ENCODE results near the gene MTPN.

Gene MTPN

DNA sequence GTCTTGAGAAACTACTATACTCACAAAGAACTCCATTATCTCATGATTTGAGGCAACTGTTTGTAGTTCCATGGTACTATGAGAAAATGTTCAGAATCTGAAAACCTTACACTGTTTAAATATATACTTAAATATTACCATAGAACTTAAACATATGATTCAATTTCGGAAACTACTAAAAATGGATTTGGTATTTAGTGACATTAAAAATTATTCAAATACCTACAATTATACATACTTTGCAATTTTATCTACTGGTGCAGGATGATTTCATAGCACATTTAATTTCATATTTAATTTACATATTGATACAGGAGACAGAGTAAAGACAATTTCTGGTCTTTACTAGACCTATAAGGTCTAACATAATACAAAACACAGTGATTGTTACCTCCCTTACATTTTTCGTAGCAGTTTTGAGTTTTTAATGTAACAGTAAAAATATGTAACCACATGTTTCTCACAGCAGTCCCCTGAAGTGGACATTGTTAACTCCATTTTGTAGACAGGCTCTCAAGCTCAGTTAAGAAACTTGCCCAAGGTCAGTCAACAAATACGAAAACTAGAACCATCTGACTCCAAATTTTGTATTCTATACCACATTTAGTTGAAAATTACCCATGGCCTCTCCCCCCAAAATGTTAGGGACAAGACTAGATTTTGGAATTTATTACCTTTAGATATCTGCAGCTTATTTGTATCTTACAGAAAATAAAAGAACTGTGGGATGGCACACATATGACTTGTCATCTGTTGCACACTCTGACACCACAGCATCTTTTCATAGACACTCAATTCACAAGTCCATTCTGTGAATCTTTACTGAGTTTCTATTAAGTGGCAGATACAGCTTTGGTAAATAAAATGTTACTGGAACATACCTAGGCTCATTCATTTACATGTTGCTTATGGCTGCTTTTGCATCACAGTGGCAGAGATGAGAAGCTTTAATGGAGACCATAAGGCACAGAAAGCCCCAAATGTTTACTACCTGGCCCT lies 36.8 kb downstream of the MTPN start:
- Histone ChIP-seq H3K27me3 (ENCODE audit: control insufficient read depth, insufficient read depth, low read length, poor library complexity, severe bottlenecking) (no peaks in the 10 kb centered on the region), H3K4me1 (ENCODE audit: control insufficient read depth, insufficient read depth, low read length) (peaks cover 3% of the 10 kb centered on the region), H3K36me3 (ENCODE audit: control insufficient read depth, insufficient read depth, low read length) (no peaks in the 10 kb centered on the region), H3K4me3 (ENCODE audit: insufficient read depth, low read depth, low read length) (no peak overlapping the region), H3K27ac (ENCODE audit: insufficient read depth, low read depth, low read length, poor library complexity, severe bottlenecking) (no peak overlapping the region), H3K9me3 (ENCODE audit: control insufficient read depth, low read length) (no peaks in the 10 kb centered on the region)
- WGBS, 2 experiments, result 93 to 100% methylated on average over 2 of the region's 3 CpGs

DNA sequence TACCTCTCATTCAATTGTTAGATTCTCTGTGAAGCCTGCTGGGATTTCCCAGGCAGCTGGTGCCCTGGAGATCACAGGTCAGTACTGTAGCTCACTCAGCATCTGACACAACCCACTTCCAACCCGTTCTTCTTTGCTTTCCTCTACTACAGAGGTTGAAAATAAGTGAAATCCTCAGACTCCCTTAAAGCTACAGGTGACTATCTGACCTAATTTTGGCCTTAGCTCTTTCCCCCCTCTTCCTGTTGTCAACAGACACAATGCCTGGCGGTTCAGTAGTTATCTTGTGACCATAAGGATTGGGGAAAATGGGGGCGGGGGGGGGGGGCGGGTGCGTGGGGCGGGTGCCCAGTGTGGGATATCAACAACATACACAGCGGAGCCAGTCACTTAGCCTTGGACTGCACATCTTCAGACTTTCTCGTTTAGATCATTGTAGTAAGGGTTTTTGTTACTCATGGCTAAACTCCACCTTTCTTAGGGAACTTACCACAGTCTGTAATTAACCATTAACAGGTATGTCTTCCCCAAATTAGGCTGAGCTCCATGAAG lies 37.8 kb downstream of the MTPN start:
- Histone ChIP-seq H3K4me1 (ENCODE audit: control insufficient read depth, insufficient read depth, low read length) (peaks cover 3% of the 10 kb centered on the region), H3K9me3 (ENCODE audit: control insufficient read depth, low read length) (no peaks in the 10 kb centered on the region), H3K36me3 (ENCODE audit: control insufficient read depth, insufficient read depth, low read length) (no peaks in the 10 kb centered on the region), H3K4me3 (ENCODE audit: insufficient read depth, low read depth, low read length) (no peak overlapping the region), H3K27me3 (ENCODE audit: control insufficient read depth, insufficient read depth, low read length, poor library complexity, severe bottlenecking) (no peaks in the 10 kb centered on the region), H3K27ac (ENCODE audit: insufficient read depth, low read depth, low read length, poor library complexity, severe bottlenecking) (no peak overlapping the region)
- 42 to 78% methylated on average over 2 to 7 of the region's 8 CpGs for WGBS, 2 experiments

DNA sequence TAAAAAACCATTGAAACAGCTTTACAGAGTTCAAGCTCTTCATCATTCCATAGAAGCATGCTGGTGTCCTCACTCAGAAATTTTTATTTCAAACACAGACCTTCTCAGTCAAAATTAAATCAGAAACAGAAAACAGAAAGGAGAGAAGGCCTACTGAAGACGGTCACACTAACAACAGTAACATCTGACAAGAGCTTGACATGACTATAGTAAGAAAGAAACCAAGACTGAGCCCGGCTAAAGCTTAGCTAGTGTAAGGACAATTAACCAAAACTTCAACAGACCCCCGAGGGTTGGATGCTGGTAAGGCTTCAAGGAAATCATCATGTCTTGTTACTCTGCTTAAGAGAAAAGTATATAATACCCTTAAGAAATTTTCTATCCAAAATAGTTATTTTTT lies 38.6 kb downstream of the MTPN start:
- Histone ChIP-seq H3K4me1 (ENCODE audit: control insufficient read depth, insufficient read depth, low read length) (peaks cover 3% of the 10 kb centered on the region), H3K4me3 (ENCODE audit: insufficient read depth, low read depth, low read length) (no peak overlapping the region), H3K9me3 (ENCODE audit: control insufficient read depth, low read length) (no peaks in the 10 kb centered on the region), H3K27ac (ENCODE audit: insufficient read depth, low read depth, low read length, poor library complexity, severe bottlenecking) (no peak overlapping the region), H3K27me3 (ENCODE audit: control insufficient read depth, insufficient read depth, low read length, poor library complexity, severe bottlenecking) (no peaks in the 10 kb centered on the region), H3K36me3 (ENCODE audit: control insufficient read depth, insufficient read depth, low read length) (no peaks in the 10 kb centered on the region)
- 71 to 81% methylated on average over 1 to 3 of the region's 3 CpGs for WGBS, 2 experiments

DNA sequence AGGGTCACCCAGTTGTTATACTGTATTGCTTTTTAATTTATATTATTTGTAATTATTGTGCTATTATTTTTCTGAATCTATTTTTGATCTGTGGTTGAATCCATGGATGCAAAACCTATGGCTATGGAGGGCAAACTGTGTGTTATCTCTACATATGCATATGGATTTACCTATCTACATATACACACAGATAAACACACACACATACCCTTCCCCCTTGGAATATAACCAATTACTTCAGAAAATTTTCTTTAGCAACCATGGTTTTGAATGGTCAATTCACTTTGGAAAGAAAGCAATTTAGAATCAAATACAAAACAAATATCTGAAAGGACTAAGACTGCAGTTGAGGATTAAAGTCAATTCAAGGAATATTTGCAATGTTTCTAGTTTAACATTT lies 39.1 kb downstream of the MTPN start:
- Histone ChIP-seq H3K4me3 (ENCODE audit: insufficient read depth, low read depth, low read length) (no peak overlapping the region), H3K27ac (ENCODE audit: insufficient read depth, low read depth, low read length, poor library complexity, severe bottlenecking) (no peak overlapping the region), H3K4me1 (ENCODE audit: control insufficient read depth, insufficient read depth, low read length) (peaks cover 3% of the 10 kb centered on the region), H3K27me3 (ENCODE audit: control insufficient read depth, insufficient read depth, low read length, poor library complexity, severe bottlenecking) (no peaks in the 10 kb centered on the region), H3K9me3 (ENCODE audit: control insufficient read depth, low read length) (no peaks in the 10 kb centered on the region), H3K36me3 (ENCODE audit: control insufficient read depth, insufficient read depth, low read length) (no peaks in the 10 kb centered on the region)

DNA sequence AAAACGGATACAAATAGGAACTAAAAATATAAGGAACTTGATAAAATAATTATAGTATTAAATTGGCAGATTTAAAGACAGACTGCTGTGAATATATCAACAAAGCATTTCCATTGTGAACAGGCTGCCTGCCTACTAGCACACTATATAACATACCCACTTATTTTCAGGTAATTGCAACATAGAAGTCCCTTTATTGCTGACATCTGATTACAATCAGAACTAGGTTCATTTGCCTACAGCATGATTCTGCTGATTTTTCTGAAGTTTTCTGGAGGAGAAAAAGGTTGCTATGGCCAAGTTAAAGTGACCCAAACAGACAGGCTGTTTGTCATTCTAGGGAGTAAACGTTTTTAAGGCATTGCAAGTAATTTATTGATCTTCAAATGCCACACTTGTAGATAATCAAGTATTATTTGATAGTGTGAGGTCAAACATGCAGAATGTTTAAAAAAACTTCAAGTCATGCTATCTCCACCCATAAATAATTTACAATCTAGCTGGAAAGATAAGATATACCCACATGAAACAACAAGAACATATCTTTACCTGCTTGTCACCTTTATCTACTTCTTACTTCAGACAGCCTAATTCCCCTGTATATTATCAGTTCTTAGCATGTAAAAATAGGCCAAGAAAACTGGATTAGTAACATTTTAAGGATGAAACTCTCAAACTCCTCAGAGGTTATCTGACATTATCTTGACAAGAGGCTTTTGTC lies 40.5 kb downstream of the MTPN start:
- Histone ChIP-seq H3K36me3 (ENCODE audit: control insufficient read depth, insufficient read depth, low read length) (no peaks in the 10 kb centered on the region), H3K4me1 (ENCODE audit: control insufficient read depth, insufficient read depth, low read length) (peaks cover 3% of the 10 kb centered on the region), H3K9me3 (ENCODE audit: control insufficient read depth, low read length) (no peaks in the 10 kb centered on the region), H3K27me3 (ENCODE audit: control insufficient read depth, insufficient read depth, low read length, poor library complexity, severe bottlenecking) (no peaks in the 10 kb centered on the region), H3K4me3 (ENCODE audit: insufficient read depth, low read depth, low read length) (no peak overlapping the region), H3K27ac (ENCODE audit: insufficient read depth, low read depth, low read length, poor library complexity, severe bottlenecking) (no peak overlapping the region)
- WGBS, 2 experiments, result 100% methylated on average over 1 of the region's 2 CpGs; no CpG with 5 or more reads in 1 of the 2 experiments

DNA sequence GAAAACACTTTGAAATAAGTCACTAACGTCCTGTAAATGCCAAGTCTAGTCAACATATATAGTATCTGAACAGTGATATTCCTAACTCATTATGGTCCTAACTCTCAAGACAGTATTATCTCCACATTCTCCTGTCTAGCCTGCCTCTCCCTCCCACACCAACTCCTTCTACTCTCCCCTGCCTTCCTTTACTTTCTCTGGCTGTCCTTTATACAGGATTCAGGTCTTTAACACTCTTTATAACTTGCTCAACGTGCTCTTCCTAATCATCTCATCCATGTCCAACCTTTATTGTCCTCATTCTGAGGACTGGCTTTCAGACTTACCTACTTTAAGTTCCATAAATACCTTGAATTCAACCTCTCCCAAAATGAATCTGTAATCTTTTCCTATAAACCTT lies 42.5 kb downstream of the MTPN start:
- Histone ChIP-seq H3K4me3 (ENCODE audit: insufficient read depth, low read depth, low read length) (no peak overlapping the region), H3K9me3 (ENCODE audit: control insufficient read depth, low read length) (no peaks in the 10 kb centered on the region), H3K27me3 (ENCODE audit: control insufficient read depth, insufficient read depth, low read length, poor library complexity, severe bottlenecking) (no peaks in the 10 kb centered on the region), H3K4me1 (ENCODE audit: control insufficient read depth, insufficient read depth, low read length) (peaks cover 20% of the 10 kb centered on the region), H3K27ac (ENCODE audit: insufficient read depth, low read depth, low read length, poor library complexity, severe bottlenecking) (no peak overlapping the region), H3K36me3 (ENCODE audit: control insufficient read depth, insufficient read depth, low read length) (no peaks in the 10 kb centered on the region)
- WGBS, 2 experiments, result 87 to 95% methylated on average over 2 of the region's 2 CpGs

DNA sequence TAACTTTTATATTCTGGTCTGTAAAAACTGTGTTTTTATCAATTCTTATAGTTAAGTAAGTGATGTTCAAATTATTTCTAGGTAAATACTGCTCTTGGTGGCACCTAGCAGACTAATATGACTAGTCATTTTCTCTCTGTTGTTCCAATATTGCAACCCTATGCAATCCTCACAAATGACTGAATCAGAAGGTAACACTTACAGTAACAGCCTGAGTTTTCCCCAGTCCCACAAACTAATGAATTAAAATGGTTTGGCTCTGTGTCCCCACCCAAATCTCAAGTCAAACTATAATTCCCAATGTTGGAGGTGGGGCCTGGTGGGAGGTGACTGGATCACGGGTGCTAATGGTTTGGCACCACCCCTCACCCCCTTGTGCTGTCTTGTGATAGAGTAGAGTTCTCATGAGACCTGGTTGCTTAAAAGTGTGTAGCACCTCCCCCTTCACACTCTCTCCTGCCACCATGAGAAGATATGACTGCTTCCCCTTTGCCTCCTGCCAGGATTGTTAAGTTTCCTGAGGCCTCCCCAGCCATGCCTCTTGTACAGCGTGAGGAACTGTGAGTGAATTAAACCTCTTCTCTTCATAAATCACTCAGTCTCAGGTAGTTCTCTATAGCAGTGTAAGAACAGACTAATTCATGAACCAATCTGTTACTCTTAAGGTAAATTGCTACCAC lies 43.5 kb downstream of the MTPN start:
- WGBS, 2 experiments, result 82 to 83% methylated on average over 2 of the region's 2 CpGs

DNA sequence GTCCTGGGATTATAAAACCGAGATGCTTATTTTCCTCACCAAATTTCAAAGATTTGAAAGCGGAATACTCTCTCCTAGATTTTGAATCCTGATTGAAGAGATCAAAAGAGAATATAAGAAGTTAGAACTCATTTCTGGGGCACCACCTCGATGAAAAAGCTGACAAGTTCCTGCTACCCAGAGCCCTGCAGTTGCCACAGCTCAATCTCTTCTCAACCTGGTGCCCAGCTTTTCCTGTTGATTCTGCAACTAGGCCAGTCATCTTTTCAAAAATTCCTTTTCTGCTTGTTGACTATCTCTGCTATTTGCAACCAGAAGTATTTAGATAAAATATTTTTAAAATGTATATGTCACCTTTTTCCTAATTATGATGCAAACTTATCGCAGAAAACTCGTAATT lies 45.0 kb downstream of the MTPN start:
- 95 to 96% methylated on average over 3 of the region's 5 CpGs for WGBS, 2 experiments
- H3K36me3 ChIP-seq (ENCODE audit: control insufficient read depth, insufficient read depth, low read length), result no peaks in the 10 kb centered on the region
- H3K27me3 ChIP-seq (ENCODE audit: control insufficient read depth, insufficient read depth, low read length, poor library complexity, severe bottlenecking), result no peaks in the 10 kb centered on the region
- no peak overlapping the region for H3K4me3 ChIP-seq (ENCODE audit: insufficient read depth, low read depth, low read length)
- H3K4me1 ChIP-seq (ENCODE audit: control insufficient read depth, insufficient read depth, low read length), result peaks cover 24% of the 10 kb centered on the region
- no peaks in the 10 kb centered on the region for H3K9me3 ChIP-seq (ENCODE audit: control insufficient read depth, low read length)
- H3K27ac ChIP-seq (ENCODE audit: insufficient read depth, low read depth, low read length, poor library complexity, severe bottlenecking), result no peak overlapping the region

More for the DNA sequence above, 43.5 kb downstream of the MTPN start:
- no peaks in the 10 kb centered on the region for H3K9me3 ChIP-seq (ENCODE audit: control insufficient read depth, low read length)
- H3K4me1 ChIP-seq (ENCODE audit: control insufficient read depth, insufficient read depth, low read length), result peaks cover 27% of the 10 kb centered on the region
- no peaks in the 10 kb centered on the region for H3K36me3 ChIP-seq (ENCODE audit: control insufficient read depth, insufficient read depth, low read length)
- no peak overlapping the region for H3K27ac ChIP-seq (ENCODE audit: insufficient read depth, low read depth, low read length, poor library complexity, severe bottlenecking)
- no peak overlapping the region for H3K4me3 ChIP-seq (ENCODE audit: insufficient read depth, low read depth, low read length)
- H3K27me3 ChIP-seq (ENCODE audit: control insufficient read depth, insufficient read depth, low read length, poor library complexity, severe bottlenecking), result no peaks in the 10 kb centered on the region

DNA sequence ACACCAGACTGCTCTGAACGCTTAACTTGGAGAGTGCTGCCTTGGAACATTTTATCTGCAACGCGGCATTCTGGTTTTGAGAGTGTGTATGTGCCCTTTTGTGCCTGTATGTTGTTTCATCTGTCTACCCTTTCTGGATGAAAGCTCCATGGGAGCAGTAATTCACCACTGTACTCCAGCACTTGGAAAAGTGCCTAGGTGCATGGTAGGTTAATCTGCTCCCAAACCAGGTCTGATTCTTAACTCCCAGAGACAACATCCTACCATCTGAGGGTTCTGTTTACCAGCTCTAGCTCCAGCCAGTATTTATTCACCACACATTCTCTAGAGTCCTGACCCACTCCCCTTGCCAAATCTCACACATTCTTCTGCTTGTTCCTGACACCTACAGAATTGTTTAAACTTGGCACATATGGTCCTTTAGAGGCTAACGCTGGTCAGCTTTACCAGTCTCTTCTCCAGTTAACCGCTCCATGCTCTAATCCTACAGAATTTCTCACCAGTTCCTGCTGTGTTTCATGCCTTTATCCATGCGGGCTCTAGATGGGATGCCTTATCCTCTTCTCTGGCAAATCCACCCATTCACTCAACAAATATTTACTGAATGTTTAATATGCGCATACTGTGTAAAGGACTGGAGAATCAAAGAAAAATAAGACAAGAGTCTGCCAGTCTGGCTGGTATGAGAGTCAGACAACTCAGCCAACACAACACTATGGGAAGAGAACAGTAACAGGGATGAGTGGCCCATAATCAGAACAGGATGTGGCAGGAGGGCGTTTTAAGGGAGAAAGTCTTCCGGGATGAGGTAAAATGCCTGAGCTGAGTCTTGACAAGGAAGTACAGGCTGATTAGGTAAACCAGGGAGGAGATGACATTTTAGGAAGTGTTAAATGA lies 46.3 kb downstream of the MTPN start:
- Histone ChIP-seq H3K27ac (ENCODE audit: insufficient read depth, low read depth, low read length, poor library complexity, severe bottlenecking) (peak overlapping the region; percentile 11), H3K36me3 (ENCODE audit: control insufficient read depth, insufficient read depth, low read length) (no peaks in the 10 kb centered on the region), H3K27me3 (ENCODE audit: control insufficient read depth, insufficient read depth, low read length, poor library complexity, severe bottlenecking) (no peaks in the 10 kb centered on the region), H3K4me3 (ENCODE audit: insufficient read depth, low read depth, low read length) (no peak overlapping the region), H3K4me1 (ENCODE audit: control insufficient read depth, insufficient read depth, low read length) (peaks cover 24% of the 10 kb centered on the region), H3K9me3 (ENCODE audit: control insufficient read depth, low read length) (no peaks in the 10 kb centered on the region)
- whole genome bisulfite sequencing, 2 experiments, result 77 to 79% methylated on average over 9 of the region's 9 CpGs

Measured in ectodermal cell (in vitro differentiated cells).